NCI-H2107 treated with DMSO at 0.1 percent for 48 hours (cell line): ENCODE measurements around the gene XPNPEP1.

Experiments
- DNase-seq: peaks from one replicate; lab custom pipeline; 2025; ENCODE audit not compliant: unreplicated experiment; lab: John Stamatoyannopoulos, UW

Gene XPNPEP1

DNA sequence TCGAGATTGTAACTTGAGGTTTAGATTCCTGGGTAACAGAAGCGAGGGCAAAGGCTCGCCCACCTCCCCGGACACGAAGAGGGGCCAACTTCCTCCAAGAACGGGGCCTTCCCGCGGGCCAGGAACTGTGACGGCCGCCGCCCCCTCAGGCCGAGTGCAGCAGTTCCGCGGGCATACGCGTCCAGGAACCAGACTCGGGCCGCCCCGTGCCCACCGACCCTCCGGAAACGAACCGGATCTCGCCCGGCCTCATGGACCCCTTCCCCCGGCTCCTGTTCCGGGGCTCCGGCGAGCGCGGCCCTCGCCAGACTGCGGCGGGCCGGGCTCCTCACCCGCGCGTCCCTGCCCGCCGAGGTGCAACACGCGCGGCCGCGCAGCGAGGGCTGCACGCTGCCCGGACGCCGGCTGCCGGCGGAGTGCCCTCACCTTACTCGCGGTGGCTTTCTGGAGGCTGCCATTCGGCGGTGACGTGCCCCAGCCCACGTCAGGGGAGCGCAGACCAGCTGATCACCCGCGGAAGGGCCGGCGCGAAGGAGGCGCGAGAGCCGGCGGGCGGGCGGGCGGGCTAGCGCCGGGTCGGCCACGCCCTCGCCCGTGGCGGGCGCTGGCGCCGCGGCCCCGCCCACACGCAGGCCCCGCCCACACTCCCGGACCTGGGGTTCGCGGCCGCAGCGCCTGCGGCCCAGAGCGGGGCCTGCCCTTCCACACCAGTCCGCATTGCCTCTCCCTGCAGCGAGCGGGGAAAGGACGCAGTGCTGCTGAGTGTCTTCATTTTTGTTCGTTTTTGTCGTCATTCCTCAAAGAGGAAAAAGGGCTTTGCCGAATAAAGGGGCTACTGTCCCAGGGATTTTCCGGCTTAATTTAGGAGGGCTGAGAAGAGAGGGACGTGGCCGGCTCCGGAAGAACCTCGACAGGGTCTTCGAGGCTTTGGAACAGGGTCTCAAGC lies at the start of gene XPNPEP1:
Gene XPNPEP1 (minus strand): TSS at position 536 of the 946 bp plus-strand sequence. CDS start 78 bp downstream, at position 458.
- peak; percentile 13 for DNase-seq

DNA sequence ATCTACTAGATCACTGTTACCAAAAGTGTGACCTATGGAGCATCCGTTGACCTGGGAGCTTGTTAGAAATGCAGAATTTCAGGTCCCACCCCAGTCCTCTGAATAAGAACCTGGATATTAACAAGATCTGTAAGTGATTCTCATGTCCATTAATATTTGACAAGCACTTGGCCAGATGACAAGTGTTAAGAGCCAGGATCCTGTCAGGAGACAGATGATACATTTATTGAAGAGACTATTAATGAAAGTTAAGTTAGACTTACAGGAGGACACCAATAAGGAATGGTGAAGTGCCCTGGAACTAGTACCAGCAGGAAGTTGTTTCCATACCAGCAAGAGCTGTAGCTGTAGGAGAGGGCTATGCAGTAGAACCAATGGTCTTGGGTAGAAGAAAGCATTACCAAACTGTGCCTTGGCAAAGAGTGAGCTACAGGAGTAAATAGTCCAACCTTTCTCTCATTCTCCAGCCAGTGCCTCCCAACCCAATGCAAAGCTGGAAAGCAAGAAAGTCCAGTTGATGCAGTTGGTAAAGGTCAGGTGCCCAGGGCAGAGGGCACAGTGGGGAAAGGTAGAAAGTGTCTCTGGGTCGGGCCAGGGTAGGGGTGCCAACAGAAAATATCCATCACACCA lies 49.2 kb upstream of the XPNPEP1 start:
- no peak for DNase-seq

- DNase-seq, result no peak
Measured at GRCh38 chr10:109971634-109972033, 48.3 kb upstream of the XPNPEP1 start.

DNA sequence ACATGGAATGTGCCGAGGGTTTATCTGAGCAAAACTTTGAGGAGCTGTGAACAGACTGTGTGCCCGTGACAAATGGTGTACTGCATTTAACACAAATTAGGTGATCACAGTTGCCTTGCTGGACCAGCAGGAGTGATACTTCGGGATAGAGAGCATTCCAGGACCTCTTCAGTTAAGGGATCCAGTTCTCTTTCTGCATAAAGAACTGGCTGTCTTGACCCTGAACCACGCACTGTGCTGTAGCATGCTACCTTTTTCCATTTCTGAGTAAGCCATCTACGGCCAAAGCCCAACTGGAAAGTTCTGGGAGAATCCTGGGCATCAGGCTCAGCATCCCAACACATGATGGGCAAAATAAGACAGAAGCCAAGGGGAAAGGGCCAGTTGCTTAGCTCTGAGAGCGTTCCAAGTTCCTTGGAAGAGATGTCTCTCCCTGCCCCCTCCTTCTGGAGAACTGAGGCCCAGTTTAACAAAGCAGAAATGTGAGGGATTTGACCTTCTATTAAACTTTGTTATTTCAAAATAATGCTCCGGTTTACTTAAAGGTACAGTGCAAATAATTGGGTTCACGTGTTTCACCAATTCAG lies 46.5 kb upstream of the XPNPEP1 start:
- DNase-seq, result no peak

DNA sequence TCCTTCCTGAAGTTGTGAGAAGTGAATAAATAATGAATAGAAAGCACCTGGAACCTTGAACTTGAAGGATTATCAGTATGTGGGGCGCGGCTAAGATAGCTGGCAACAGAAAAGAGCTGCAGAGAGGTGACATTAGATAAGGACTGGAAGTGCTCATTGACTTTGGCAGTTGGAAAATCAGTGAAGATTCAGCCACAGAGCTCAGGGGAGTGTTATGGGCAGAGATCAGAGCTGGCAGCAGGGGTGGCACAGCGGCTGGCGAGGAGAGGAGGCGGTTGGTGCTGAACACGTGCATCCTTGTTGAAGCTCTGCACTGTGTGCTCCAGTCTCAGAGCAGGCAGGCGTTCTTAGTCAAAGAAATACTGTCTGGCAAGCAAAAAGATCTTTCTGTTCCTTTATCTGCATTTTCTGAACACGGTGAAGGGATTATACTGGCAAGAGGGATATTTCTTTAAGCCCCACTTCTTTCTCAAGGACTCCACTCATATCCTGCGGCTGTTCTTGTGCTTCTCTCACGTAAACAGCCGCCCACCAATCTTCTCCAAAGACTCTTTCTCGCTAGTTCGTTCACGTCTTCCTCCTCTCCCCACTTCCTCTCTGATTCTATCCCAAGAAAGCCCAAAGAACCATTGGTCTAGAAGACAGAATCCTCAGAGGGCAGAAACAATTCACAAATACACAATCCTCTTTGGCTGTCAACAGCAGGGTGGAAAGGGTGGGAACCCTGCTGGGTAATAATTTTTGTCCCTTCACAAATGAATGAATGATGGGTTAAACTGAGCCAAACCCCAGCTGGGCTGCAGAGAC lies 45.8 kb upstream of the XPNPEP1 start:
- no peak for DNase-seq

- DNase-seq, result no peak
Measured at GRCh38 chr10:109967739-109968088, 44.4 kb upstream of the XPNPEP1 start.

GRCh38 chr10:109966961-109967738 lies 43.8 kb upstream of the XPNPEP1 start:
- DNase-seq, result no peak

GRCh38 chr10:109964318-109964717 lies 41.0 kb upstream of the XPNPEP1 start:
- no peak for DNase-seq

GRCh38 chr10:109963439-109963838 lies 40.1 kb upstream of the XPNPEP1 start:
- DNase-seq, result no peak

GRCh38 chr10:109962247-109962646 lies 38.9 kb upstream of the XPNPEP1 start:
- DNase-seq, result no peak

DNA sequence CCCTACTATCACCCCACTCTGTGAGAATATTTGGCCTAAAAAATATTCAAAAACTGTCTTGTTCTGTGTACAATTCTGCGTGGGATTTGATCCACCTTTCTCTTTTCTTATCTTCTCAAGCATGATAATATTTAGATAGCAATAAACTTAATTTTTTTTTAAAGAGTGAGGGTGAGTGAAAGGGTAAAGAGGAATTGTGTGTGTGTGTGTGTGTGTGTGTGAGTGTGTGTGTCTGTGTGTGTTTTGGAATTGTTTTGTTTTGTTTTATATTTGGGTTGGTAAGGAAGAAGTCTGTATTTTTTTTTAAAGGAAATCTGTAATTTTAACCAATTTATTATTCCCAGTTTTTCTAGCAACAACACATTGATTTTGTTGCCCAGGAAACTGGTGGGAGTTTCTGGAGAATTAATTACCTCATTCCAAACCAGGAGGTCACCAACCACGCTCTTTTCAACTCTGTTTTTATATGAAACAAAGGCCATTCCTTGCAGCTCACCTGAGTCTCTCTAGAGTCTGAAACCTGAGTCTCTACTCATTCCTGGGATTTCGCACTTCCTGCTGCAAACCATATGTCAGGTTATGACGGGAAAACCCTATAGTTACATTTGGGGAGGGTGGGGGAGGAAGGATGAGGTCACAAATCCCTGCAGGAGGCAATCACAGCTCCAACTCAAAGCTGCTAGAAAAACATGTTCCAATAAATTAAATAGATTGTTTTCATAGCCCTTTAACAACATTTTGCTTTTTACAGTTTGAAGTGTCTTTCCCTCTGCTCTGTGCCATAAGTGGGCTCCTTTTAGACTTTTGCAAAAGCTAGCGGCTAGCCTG lies 38.1 kb upstream of the XPNPEP1 start:
- peak; percentile 60 for DNase-seq

- no peak for DNase-seq
Measured at GRCh38 chr10:109960682-109961081, 37.4 kb upstream of the XPNPEP1 start.

DNA sequence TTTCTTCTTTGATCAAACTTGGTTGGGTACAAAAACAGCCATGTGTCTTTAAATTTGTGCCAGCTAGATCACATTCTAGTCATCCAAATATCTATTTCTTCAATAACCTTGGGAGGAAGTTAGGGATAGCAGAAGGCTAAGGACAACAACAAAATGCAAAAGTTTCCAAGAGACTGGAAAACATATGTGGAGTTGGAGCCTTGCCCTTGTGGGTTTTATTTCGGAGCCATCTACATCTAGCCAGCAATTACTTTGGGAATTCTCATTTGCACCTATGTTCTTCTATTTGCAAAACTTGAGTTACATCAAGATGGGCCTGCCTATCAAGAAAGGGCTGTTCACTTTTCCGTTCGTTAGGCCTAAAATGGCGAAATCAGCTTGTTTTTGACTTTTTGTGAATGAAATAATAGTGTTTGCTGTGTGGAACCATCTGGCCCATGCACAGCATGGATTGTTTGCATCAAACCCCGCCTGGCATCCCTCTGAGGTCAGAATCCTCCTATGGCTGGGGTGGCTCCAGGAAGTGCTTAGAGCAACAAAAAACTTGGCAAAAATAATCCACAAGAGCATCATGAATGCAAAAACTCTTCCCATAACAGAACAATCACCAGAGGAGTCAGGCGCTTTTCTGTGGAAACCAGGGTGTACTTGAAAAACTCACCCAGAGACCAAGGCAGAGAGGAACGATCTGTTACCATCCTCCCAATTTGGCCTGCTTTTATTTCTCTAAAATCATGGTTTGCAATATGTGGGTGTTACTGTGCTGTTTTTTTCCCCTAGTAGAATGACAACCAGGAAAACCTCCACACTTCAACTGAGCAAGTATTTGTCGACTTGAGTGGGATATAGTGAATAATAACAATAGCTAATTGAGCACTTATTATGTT lies 36.2 kb upstream of the XPNPEP1 start:
- DNase-seq, result no peak

DNA sequence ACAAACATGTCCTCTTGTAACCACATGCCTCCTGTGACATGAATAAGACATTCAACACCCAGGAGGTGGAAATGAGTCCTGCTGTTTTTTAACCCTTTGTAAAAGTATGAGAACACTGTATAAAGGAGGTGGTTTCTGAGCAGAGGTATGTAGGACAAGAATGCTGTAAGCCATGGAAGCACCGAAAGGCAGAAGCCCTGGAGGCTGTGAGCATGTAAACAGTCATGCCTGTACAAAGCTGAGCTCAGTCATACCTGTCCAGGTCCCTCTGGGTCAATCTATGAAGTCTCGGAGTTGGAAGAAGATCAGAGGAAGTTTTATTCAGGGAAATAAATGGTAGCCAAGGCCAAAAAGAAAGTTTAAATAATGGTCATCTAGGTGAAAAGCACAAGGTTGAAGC lies 34.7 kb upstream of the XPNPEP1 start:
- DNase-seq, result peak; percentile 8

DNA sequence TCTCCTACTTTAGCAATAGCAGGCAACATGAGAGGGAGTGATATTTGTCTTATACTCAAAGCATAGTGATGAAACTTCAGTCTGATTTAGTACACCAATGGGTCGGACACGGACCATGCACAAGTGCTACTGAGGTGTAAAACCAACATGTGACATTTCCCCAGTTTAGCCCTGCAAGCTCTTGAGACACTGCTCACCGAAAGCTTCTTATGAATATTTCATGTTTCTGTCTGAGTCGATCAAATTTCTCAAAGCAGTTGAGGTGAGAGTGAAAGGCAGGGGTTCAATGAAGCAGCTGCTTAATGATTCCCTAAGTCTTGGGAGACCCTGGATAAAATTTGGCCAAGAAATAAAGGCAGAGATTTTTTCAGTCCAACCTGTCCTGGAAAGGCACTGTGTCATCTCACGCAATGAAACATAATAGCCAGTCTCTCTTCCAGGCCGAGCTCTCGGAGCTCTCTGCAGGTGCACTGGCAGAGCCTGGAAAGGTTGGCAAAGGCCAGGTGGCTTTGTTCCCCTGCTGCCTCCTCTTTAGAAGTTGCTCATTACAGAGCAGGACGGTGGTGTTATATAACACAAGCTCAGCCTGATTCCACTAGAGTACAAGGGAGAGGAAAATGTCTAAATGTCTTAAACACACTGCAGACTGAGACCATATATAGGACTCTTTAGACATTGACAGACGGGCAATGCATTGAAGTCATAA lies 33.9 kb upstream of the XPNPEP1 start:
- peak; percentile 39 for DNase-seq

- no peak for DNase-seq
Measured at GRCh38 chr10:109956454-109957091, 33.3 kb upstream of the XPNPEP1 start.

DNA sequence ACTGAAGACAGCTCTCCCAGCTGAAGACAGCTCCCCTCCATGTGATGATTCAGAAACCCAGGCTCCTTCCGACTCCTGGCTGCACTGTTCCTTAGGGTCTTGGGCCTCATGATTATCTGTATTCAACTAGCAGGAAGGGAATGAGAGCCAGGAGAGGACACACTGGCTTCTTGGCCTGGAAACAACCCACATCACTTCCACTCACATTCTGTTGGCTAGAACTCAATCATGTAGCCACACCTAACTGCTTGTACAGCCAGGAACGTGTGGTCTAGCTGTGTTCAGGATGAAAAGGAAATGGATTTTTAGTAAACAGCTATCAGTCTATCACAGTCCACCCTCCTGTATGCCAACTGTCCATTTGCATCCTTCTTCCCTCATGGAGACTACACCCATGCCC lies 30.5 kb upstream of the XPNPEP1 start:
- DNase-seq, result no peak
